Measurements from ENCODE around the gene GRID1.

The GRID1 gene

GRCh38 chr10:86305521-86305920, 61.1 kb downstream of the GRID1 start:
- DNase-seq (ENCODE audit: low read depth, low spot score): no peak
- no peak overlapping the region for H3K4me3 ChIP-seq (ENCODE audit: low read length)

GRCh38 chr10:86304436-86304835, 62.2 kb downstream of the GRID1 start:
- no peak for DNase-seq (ENCODE audit: low read depth, low spot score)
- no peak overlapping the region for H3K4me3 ChIP-seq (ENCODE audit: low read length)

GRCh38 chr10:86303626-86304025, 63.0 kb downstream of the GRID1 start:
- no peak for DNase-seq (ENCODE audit: low read depth, low spot score)
- no peak overlapping the region for H3K4me3 ChIP-seq (ENCODE audit: low read length)

GRCh38 chr10:86301971-86302370, 64.6 kb downstream of the GRID1 start:
- no peak overlapping the region for H3K4me3 ChIP-seq (ENCODE audit: low read length)
- DNase-seq (ENCODE audit: low read depth, low spot score): no peak

- H3K4me3 ChIP-seq (ENCODE audit: low read length): no peak overlapping the region
- DNase-seq (ENCODE audit: low read depth, low spot score): no peak
Observed at GRCh38 chr10:86300931-86301830, 65.4 kb downstream of the GRID1 start.

GRCh38 chr10:86300399-86300925, 66.1 kb downstream of the GRID1 start:
- no peak for DNase-seq (ENCODE audit: low read depth, low spot score)
- H3K4me3 ChIP-seq (ENCODE audit: low read length): no peak overlapping the region

- no peak overlapping the region for H3K4me3 ChIP-seq (ENCODE audit: low read length)
- DNase-seq (ENCODE audit: low read depth, low spot score): no peak
Observed at GRCh38 chr10:86299562-86299961, 67.0 kb downstream of the GRID1 start.

GRCh38 chr10:86298501-86299001, 68.0 kb downstream of the GRID1 start:
- no peak for DNase-seq (ENCODE audit: low read depth, low spot score)
- H3K4me3 ChIP-seq (ENCODE audit: low read length): no peak overlapping the region

- no peak overlapping the region for H3K4me3 ChIP-seq (ENCODE audit: low read length)
- no peak for DNase-seq (ENCODE audit: low read depth, low spot score)
Observed at GRCh38 chr10:86295791-86296190, 70.8 kb downstream of the GRID1 start.

GRCh38 chr10:86295351-86295750, 71.2 kb downstream of the GRID1 start:
- DNase-seq (ENCODE audit: low read depth, low spot score): no peak
- no peak overlapping the region for H3K4me3 ChIP-seq (ENCODE audit: low read length)

- no peak for DNase-seq (ENCODE audit: low read depth, low spot score)
- no peak overlapping the region for H3K4me3 ChIP-seq (ENCODE audit: low read length)
Observed at GRCh38 chr10:86294346-86295265, 72.0 kb downstream of the GRID1 start.

GRCh38 chr10:86293396-86293791, 73.2 kb downstream of the GRID1 start:
- no peak for DNase-seq (ENCODE audit: low read depth, low spot score)
- no peak overlapping the region for H3K4me3 ChIP-seq (ENCODE audit: low read length)

- no peak overlapping the region for H3K4me3 ChIP-seq (ENCODE audit: low read length)
- DNase-seq (ENCODE audit: low read depth, low spot score): no peak
Observed at GRCh38 chr10:86292462-86293395, 73.9 kb downstream of the GRID1 start.

GRCh38 chr10:86291616-86292340, 74.8 kb downstream of the GRID1 start:
- DNase-seq (ENCODE audit: low read depth, low spot score): no peak
- H3K4me3 ChIP-seq (ENCODE audit: low read length): no peak overlapping the region

- DNase-seq (ENCODE audit: low read depth, low spot score): no peak
Observed at GRCh38 chr10:86290933-86291615, 75.5 kb downstream of the GRID1 start.

GRCh38 chr10:86289577-86289868, 77.1 kb downstream of the GRID1 start:
- no peak overlapping the region for H3K4me3 ChIP-seq (ENCODE audit: low read length)
- no peak for DNase-seq (ENCODE audit: low read depth, low spot score)

More at GRCh38 chr10:86290933-86291615, 75.5 kb downstream of the GRID1 start:
- H3K4me3 ChIP-seq (ENCODE audit: low read length): no peak overlapping the region

- no peak for DNase-seq (ENCODE audit: low read depth, low spot score)
- no peak overlapping the region for H3K4me3 ChIP-seq (ENCODE audit: low read length)
Observed at GRCh38 chr10:86288695-86289576, 77.7 kb downstream of the GRID1 start.
